GM11168 (cell line): ENCODE measurements around the gene BTF3.
"Not testable (repeated sequence)": the region's sequence is repeated elsewhere in the genome, so short reads cannot be mapped to it uniquely, and the experiment has no call there.

ENCODE experiments used
- in situ Hi-C: fragments of 300-500 bp; cut with MboI; formaldehyde crosslinking; loops from one replicate; pipeline ENCODE4 v1.12.0; 2022; ENCODE audit warnings: low sequenced_read_pairs; ENCODE audit not compliant: unreplicated experiment

Gene BTF3

DNA sequence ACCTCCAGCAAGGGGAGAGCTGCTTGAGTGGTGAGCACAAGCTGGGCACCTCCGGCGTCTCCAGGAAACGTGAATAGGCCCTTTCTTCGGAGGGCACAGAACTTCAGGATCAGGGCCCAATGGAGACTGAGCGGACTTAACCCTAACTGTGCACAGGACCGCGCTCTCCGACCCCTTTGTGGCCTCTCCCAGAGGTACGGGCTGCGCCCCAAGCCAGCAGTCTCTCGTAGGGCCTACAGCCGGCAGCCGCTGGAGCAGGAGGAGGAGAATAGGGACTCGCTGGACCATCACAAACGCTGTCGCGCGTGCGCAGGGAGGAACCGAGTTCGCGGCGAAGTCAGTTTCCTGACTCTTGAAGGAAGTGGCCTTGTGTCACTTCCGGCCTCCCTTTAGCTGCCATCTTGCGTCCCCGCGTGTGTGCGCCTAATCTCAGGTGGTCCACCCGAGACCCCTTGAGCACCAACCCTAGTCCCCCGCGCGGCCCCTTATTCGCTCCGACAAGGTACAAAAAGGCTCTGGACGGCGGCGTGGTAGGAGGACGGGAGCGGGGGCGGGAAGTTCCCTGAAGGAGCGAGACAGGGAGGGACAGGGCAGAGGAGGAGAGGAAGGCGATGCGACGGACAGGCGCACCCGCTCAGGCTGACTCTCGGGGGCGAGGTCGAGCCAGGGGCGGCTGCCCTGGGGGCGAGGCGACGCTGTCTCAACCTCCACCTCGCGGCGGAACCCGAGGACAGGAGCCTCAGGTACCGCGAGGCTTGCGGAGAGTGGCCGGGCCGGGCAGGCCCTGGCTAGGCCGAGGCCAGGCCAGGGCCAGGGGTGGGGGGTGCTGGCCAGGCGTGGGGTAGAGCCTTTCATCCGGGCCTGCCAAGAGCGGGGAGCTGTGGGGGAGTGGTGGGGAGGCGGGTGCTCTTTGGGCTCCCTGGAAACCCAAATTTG lies at the start of gene BTF3:
Gene BTF3, plus strand, starts transcription at position 386 of the 936 bp plus-strand sequence. Its CDS starts 226 bp downstream, at position 612.
- in situ Hi-C loops = no loop called here

DNA sequence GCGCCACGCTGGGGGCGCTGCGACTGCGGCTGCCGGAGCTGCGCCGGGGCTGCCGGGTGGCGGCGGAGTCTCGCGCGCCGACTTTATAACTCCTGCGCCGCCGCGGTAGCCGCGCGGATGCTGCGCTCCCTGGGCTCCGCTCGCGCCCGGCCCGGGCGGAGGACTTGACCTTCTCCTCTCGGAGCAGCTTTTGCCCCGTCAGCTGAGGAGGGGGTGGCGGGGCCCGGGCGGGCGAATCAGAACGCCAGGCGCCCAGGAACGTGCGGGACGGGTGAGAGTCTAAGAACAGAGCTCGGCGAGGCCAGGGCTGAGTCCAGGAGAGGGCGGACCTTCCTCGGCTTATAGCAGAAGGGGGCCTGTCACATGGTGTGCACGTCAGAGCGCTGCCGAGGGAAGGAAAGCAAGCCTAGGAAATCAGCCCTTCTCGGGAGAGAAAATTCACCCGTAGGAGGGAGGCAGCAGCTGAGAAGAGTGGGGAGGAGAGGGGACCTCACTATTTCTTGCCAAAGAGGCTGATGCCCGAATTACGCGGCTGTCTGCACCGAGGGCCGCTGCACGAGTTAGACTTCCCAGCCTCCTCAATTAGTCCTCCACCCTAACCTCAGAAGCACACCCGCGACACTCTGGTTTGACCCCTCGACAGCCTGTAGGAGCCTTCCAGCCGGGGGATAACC lies 49.6 kb upstream of the BTF3 start, which contains the start of gene FOXD1:
Gene FOXD1, minus strand, starts transcription at position 315 of the 674 bp plus-strand sequence. CDS start 415 bp downstream, outside the sequence.
- in situ Hi-C loops = loop anchor here (5.0 to 25.0 kb wide), 3 partner anchors 146 to 511 kb away; no protein-coding TSS in a partner anchor

DNA sequence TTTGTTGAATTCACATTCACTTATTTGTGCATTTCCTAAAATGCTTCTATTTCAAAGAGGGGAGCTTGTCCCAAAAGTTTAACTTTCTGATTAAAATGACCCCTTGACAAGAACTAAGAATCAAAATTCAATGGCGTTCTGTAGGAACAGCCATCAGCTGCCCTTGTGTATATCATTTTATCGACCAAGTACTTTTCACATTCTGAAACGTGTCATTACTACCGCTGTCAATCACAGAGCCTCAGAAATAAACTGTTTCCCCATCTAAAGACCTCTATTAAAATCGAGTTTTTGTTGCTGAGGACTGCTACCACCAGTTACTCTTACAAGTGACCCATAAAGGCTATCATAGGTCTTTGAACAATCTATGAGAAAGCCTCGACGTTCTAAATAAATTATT lies 48.1 kb upstream of the BTF3 start:
- in situ Hi-C loops = no loop called here

DNA sequence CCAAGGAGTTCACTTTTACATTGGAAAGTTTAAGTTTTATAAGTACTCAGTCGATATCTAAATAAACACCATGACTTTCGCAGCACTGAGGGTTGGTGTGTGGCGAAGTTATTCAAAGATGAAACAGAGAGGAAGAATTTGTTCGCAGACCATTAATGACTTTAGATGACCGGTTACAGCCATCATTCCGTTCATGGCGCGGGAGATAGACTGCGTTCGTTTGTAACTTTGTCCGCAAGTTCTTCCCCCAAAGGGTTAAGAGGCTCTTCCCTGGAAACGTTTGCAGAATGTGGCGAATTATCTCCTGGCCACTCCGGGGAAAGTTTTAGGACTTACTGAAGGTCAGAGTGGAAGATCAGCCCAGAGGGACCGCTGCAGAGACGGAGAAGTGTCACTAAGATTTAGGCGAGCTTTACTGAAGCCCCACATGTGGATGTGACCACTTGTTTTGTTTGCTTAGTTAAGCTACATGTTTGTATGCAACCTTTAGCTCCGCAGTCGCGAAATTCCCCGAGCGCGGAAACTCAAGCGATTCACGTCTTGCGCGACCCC lies 47.5 kb upstream of the BTF3 start:
- in situ Hi-C loops = no loop called here

DNA sequence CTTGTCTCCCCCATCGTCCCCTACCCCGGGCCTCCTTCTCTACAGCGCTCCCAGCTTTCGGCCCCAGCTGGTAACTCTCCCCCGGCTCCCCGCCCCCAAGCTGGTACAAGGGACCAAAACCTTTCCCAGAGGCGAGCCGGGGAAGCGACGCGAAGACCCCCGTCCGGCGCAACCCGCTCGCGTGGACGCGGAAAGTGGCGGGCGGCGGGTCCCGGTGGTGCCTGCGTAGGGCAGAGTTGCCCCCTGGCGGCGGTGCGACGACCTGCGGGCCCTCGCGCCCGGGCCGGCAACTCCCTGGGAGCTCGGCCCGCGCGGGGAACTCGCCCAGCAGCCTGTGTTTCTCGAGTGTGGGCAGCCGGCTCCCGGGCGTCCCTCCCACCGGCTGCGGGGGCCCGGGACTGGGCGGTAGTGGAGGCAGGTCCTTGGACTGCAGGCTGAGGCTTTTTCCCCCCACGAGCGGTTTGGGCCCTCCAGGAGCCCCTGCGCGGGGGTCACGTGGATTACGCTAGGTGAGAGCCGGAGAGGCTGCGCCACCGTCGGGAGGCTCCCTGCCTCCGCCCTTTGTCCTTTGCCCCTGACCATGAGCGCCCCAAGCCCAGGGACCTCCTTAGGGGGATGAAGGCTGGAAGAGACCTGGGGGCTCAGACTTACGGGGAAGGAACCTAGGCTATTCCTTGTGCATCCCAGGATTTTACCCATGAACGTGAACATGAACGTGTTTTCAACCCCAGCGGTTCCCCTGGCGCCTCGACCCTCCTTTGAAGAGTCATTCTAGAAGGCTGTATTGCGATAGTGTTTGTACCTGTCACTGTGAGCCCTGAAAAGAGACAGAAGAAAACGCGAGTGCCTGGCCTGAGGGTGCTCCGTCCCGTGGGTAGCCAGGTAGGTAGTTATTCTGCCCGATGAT lies 46.8 kb upstream of the BTF3 start:
- in situ Hi-C loops = no loop called here

DNA sequence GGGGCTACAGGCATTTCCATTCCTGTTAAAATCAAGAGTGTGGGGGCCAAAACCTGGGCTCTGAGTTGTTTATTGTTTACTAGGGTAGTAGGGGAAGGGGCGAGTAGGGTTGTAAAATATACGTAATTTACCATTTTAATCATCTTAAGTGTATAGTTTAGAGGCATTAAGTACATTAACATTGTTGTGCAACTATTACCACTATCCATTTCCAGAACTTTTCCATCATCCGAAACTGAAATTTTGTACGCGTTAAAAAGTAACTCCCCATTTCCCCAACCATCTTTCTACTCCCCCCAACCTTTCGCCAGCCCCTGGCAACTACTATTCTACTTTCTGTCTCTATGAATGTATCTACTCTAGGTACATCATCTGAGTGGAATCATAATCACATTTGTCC lies 46.0 kb upstream of the BTF3 start:
- in situ Hi-C loops = no loop called here

DNA sequence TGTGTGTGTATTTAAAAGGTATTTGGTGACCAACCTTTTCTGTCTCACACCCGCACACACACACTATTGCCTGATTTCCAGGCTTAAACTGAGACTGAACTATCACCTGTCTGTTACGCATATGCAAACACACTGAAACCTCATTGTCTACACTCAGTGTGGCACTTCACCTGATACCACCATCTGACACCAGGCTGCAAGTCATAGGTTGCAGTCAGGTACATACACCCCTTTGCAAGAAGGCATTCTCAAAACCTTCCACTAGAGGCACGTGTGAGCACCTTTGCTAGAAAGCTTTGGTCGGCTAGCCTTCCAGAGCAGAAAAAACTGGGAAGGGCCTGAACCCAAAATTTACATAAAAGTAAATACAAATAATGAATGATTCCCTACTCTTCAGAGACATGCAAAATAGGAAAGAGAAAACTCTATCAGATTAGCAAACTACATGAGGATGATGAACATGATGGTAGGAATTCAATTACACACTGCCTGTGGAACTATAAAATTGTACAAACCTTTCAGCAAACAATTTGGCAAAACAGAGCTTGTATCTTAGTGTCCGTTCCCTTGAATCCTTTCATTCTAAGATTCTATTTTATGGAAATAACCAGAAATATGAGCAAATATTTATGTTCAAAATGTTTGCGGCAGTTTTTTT lies 43.7 kb upstream of the BTF3 start:
- in situ Hi-C loops = no loop called here

DNA sequence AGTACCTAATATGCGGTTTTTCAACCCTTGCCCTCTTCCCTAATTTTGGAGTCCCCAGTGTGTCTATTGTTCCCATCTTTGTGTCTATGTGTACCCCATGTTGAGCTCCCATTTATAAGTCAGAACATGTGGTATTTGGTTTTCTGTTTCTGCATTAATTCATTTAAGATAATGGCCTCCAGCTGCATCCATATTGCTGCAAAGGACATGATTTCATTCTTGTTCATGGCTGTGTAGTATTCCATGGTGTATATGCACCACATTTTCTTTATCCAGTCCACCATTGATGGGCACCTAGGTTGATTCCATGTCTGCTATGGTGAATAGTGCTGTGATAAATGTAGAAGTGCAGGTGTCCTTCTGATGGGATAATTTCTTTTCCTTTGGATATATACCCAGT lies 41.8 kb upstream of the BTF3 start:
- in situ Hi-C loops = not testable (repeated sequence)

DNA sequence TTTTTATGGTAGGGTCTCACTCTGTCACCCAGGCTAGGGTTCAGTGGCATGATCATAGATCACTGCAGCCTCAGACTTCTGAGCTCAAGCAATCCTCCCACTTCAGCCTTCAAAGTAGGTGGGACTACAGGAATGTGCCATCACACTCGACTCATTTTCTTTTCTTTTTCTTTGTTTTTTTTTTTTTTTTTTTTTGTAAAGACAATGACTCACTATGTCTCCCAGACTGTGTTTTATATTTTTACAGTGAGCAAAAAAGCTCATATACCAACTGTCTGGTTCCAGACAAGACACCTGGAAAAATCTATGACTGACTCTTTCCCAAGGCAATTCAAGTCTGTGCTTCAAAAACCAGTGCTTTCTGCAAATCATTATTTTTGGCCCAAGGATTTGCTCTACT lies 38.9 kb upstream of the BTF3 start:
- in situ Hi-C loops = no loop called here

DNA sequence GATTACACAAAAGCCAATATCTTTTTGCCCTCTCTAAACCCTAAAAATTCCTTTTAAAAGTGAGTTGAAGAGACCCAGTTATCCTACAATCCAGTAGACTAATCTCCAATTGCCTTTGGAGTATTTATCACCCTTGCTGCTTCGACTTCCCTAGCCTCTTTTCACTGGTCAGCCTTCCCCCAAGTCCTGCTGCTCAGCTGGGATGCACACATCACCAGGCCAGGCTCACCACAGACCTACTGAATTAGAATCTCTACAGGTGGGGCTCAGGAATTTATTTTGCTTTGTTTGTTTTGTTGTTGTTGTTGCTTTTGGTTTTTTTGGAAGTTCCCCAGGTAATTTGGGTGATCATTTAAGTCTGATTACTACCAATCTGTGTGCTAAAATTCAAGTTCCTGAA lies 38.1 kb upstream of the BTF3 start:
- in situ Hi-C loops = no loop called here

DNA sequence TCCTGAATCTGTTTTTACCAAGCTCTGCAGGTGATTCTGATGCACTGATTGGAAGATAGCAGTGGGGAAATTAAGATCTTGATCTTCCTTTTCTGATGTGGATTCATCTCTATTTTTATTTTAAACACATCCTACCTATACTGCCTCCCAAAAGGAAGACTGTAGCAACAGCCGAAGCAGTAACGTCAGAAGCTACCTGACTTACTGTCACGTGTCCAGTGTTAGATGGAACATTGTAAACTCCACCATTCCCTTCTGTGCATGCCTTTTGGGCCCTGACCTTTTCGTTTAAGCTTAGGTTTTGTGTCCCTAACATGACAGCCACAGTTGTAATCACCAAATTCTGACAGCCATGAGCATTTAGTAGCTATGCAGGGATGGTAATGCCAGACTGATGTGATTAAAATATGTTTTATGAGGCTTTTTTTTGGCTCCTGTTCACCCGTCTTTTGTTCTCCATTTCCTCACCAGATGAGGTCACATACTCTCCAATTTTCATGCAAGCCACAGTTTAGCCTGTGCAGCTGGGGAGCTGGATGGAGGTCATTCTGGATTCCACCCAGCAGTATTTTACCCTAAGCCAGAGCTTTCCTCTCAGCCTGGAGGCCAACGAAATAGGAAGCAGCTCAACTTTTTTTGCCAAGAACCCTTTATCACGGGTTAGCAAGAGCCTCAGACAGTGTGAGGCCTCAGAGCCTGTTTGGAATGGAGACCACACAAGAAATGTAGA lies 34.1 kb upstream of the BTF3 start:
- in situ Hi-C loops = no loop called here

DNA sequence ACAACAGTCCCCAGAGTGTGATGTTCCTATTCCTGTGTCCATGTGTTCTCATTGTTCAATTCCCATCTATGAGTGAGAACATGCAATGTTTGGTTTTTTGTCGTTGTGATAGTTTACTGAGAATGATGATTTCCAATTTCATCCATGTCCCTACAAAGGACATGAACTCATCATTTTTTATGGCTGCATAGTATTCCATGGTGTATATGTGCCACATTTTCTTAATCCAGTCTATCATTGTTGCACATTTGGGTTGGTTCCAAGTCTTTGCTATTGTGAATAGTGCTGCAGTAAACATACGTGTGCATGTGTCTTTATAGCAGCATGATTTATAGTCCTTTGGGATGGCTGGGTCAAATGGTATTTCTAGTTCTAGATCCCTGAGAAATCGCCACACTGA lies 29.6 kb upstream of the BTF3 start:
- in situ Hi-C loops = not testable (repeated sequence)

DNA sequence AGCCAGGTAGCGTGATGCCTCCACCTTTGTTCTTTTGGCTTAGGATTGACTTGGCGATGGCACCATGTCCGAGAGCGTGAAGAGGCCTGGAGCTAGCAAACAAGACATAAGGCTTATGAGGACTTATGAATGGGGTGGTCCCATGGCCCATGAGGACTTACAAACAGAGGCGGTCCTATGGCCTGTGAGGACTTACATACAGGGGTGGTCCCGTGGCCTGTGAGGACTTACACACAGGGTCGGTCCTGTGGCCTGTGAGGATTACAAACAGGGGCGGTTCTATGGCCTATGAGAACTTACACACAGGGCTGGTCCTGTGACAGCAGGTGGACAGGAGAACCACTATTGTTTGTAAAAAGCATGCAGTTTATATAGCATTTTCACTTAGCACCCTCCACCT lies 28.4 kb upstream of the BTF3 start:
- in situ Hi-C loops = no loop called here

DNA sequence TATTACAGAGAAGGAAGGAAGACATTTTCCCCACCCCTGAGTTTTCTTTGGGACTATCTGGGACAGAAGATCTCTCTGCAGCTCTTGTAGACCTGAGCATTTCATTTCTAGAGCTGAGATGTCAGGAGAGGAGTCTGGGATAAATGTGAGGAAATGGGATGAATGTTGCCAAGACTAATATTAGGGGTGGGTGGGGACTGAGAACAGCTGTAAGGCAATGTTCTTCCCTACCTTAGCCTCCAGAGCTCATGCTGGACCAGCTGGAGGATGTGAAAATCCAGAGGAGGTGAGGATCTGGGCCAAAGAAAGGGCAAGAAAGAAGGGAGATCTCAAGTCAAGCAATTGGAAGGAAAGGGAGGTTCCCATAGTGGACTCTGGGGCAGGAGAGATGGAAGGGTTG lies 26.6 kb upstream of the BTF3 start:
- in situ Hi-C loops = no loop called here

DNA sequence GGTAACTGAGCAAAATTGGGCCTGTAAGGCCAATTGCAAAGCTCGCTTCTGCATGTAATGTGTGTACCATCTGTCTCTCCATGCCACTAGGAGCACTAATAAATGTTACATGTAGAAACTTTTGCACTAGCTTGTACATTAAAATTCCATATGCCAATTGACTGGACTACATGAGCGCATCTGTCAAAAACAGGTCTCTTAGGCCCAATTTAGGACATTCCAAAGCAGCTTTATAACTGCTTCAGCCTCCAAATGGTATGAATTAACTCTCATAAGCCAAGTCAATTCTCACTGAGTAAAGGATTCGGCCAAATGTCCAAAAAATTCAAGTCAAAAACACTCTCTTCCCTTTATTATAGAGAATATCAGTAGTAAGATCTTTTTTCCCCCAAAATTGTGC lies 26.1 kb upstream of the BTF3 start:
- in situ Hi-C loops = no loop called here

DNA sequence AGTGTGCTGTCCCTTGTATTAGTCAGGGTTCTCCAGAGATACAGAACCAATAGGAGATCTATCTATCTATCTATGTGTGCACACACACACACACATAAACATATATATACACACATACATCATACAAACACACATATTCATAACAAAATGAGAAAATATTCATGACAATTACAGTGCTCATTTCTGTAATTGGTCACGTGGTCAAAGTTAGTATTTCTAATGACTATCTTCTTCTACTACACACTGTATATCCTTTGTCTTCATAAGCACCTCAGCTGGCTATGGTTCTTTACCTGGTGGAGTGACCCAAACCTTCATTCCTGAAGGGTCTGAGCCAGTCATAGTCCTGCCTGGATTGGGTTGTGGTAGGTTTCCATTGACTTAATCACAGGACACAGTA lies 17.7 kb upstream of the BTF3 start:
- in situ Hi-C loops = no loop called here

DNA sequence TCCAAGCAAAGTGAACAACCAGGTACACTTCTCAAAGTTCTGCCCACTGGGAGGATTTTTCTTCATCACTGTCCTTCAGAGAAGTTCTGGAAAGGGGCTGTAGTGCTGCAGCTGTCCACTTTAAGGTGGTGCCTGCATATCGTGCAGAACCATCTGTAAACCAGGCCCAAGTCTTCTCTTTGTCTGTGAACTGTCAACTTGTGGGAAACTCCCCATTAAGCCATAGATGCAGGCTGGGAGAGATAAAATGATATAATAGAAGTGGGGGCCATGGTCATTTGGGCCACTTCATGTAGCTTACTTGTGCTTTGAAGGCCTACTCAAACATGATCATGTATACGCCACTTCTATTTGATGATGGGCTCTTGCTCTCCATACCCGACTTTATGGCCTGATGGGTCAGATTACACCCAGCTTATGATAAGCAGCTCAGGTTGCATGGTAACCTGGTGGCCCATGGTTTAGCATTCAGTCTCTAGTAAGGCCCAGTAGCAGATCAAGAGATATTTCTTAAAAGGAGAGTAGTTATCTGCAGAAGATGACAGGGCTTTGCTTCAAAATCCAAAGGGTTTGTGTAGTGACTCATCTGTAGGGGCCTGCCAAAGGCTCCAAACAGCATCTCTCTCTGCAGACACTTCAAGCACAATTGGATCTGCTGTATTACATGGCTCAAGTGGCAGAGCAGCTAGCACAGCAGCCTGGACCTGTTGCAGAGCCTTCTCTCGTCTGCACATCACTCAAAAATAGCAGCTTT lies 15.7 kb upstream of the BTF3 start:
- in situ Hi-C loops = no loop called here

DNA sequence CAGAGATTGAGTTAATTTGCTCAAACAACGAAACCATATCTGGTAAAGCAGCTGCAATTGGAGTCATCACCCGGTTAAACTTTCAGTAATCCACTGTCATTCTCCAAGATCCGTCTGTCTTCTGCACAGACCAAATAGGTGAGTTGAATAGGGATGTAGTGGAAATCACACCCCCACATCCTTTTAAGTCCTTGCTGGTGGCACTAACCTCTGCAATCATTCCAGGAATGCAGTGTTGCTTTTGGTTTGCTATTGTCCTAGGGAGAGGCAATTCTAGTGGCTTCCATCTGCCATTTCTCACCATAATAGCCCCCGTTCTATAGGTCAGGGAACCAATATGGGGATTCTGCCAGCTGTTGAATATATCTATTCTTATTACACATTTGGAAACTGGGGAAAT lies 14.6 kb upstream of the BTF3 start:
- in situ Hi-C loops = no loop called here
